ENCODE results near the gene CADM3. TPM values are rescaled to one million over a fixed set of nuclear protein-coding genes. Genes with fewer than 3 reads are reported as not detected.

The CADM3 gene
- total and polyA plus RNA-seq, 2 donors (not counting 3 experiments of a cell fraction or from before 2014, with no cell fraction given): 2.7 to 6.0 TPM

DNA sequence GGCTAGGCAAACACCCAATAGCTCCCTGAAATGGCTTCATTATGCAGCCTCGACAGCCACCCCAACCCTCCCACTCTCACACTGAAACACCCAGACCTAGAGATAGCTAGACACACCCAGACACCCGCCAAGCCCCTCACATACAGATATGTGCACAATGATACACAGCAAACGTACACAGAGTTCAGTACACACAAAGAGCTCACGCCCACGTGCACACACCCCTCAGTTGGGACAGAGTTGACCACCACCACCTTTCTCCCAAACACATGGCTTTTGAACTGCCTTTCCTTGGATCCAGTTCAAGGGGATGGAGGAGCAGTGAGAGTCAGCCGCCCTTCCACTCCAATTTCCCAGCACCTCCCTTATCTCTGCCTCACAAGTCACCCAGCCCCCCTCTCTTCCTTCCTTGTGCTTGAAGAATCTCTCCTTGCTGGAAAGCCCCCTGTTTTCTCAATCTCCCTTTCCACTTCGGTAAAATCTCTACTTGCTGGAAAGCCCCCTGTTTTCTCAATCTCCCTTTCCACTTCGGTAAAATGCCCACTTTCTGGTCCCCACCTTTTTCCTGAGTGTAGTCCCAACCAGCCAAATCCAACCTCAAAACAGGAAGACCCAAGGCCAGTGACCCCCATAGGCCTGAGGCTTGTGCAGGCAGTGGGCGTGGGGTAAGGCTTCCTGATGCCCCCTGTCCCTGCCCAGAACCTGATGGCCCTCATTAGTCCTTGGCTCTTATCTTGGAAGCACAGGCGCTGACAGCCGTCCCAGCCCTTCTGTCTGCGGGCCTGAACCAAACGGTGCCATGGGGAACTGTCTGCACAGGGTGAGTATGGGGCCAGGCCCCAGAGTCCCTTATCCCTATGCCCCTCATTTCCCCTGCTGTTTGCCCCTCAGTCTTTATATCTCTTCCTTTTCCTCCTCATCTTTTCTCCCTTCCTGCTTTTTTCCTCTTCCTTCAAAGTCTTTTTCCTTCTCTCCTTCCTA, 33.0 kb downstream of the CADM3 start, which contains the start of gene ACKR1:
ACKR1 (plus strand) TSS at position 715 of the 981 bp plus-strand sequence; CDS start at position 800, 85 bp downstream.
- no peak within 1 kb of the TSS for H3K4me3 ChIP-seq (replicated peaks in 1 of 3; ENCODE audit: insufficient read depth in 1 of 3, low read depth in 1 of 3, low read length in 3 of 3)
- CTCF ChIA-PET: interaction anchor here (0.9 to 2.8 kb wide), 7 partner anchors 8 to 72 kb away, joined by 3 to 27 read pairs (median 7); no protein-coding TSS in a partner anchor
- no peak within 1 kb of the TSS for H2AFZ ChIP-seq (ENCODE audit: low read depth, low read length)
- H4K20me1 ChIP-seq (replicated peaks; ENCODE audit: control insufficient read depth, extremely low read depth, insufficient read depth, low read length): no peaks in the 10 kb centered on the region
- no peaks in the 10 kb centered on the region for H3K4me1 ChIP-seq (ENCODE audit: control insufficient read depth, extremely low read depth, insufficient read depth, low read length)
- no peak within 1 kb of the TSS for H3K27ac ChIP-seq (ENCODE audit: insufficient read depth, low read depth, low read length)
- POLR2A ChIA-PET: no interaction called here
- no peaks in the 10 kb centered on the region for H3K9me1 ChIP-seq (replicated peaks; ENCODE audit: control insufficient read depth, extremely low read depth, insufficient read depth, low read length)
- DNase-seq (ENCODE audit: low read depth, low spot score) (peak; percentile 22), FAIRE-seq (no peak)
- TF ChIP-seq MYC (IDR thresholded peaks at IDR 0.05; ENCODE audit: low read depth, low read length): no peak
- TF ChIP-seq EZH2 (IDR thresholded peaks at IDR 0.05; ENCODE audit: borderline replicate concordance, low read depth, low read length, severe bottlenecking): no peak
- no peak for TF ChIP-seq JUN (IDR thresholded peaks at IDR 0.05; ENCODE audit: borderline replicate concordance, insufficient read depth, insufficient read length, low read depth)
- TF ChIP-seq POLR2AphosphoS5 (IDR thresholded peaks at IDR 0.05; ENCODE audit: insufficient read depth, low read depth, low read length): no peak
- no peak for TF ChIP-seq POLR2A (IDR thresholded peaks at IDR 0.05; ENCODE audit: low read depth, low read length)
- TF ChIP-seq GATA2 (IDR thresholded peaks at IDR 0.05; ENCODE audit: insufficient read depth, insufficient read length, low read depth, low read length): no peak
- no peak for TF ChIP-seq FOS (IDR thresholded peaks at IDR 0.05; ENCODE audit: borderline replicate concordance, insufficient read depth, low read length)
- TF ChIP-seq, protein P1, sequence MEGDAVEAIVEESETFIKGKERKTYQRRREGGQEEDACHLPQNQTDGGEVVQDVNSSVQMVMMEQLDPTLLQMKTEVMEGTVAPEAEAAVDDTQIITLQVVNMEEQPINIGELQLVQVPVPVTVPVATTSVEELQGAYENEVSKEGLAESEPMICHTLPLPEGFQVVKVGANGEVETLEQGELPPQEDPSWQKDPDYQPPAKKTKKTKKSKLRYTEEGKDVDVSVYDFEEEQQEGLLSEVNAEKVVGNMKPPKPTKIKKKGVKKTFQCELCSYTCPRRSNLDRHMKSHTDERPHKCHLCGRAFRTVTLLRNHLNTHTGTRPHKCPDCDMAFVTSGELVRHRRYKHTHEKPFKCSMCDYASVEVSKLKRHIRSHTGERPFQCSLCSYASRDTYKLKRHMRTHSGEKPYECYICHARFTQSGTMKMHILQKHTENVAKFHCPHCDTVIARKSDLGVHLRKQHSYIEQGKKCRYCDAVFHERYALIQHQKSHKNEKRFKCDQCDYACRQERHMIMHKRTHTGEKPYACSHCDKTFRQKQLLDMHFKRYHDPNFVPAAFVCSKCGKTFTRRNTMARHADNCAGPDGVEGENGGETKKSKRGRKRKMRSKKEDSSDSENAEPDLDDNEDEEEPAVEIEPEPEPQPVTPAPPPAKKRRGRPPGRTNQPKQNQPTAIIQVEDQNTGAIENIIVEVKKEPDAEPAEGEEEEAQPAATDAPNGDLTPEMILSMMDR (IDR thresholded peaks at IDR 0.05; ENCODE audit: extremely low read depth in 1 of 2, insufficient read depth in 1 of 2, low read depth in 1 of 2, low read length in 2 of 2): no peak
- TF ChIP-seq, protein P2, sequence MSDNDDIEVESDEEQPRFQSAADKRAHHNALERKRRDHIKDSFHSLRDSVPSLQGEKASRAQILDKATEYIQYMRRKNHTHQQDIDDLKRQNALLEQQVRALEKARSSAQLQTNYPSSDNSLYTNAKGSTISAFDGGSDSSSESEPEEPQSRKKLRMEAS (IDR thresholded peaks at IDR 0.05; ENCODE audit: insufficient read depth, insufficient read length): no peak
- no peak within 1 kb of the TSS for H3K4me2 ChIP-seq (ENCODE audit: insufficient read depth, low read length)
- no peaks in the 10 kb centered on the region for H3K9me3 ChIP-seq (replicated peaks; ENCODE audit: control insufficient read depth, insufficient read depth, low read length)
- no TSS peak for BruUV-seq (replicated peaks)
- H3K9ac ChIP-seq (replicated peaks; ENCODE audit: extremely low read depth, insufficient read depth, low read length): no peak within 1 kb of the TSS
- H3K79me2 ChIP-seq (ENCODE audit: control insufficient read depth, insufficient read depth, low read length): no peaks in the 10 kb centered on the region
- dilution Hi-C loops (cut with MboI; ENCODE audit: extremely low pct_ligation_motif_present, low sequenced_read_pairs): no loop called here
- no peaks in the 10 kb centered on the region for H3K36me3 ChIP-seq (ENCODE audit: control insufficient read depth in 2 of 2, extremely low read depth in 1 of 2, insufficient read depth in 2 of 2, low read length in 2 of 2)
- H3K27me3 ChIP-seq (ENCODE audit: control insufficient read depth in 2 of 2, insufficient read depth in 2 of 2, low read length in 2 of 2): peaks cover 0 to 2% of the 10 kb centered on the region in 2 experiments
- intact Hi-C loops (cut with micrococcal nuclease): no loop called here
